HUES48 (cell line): ENCODE measurements around the gene CABCOCO1.
"Not testable (repeated sequence)": the region's sequence is repeated elsewhere in the genome, so short reads cannot be mapped to it uniquely, and the experiment has no call there.

ENCODE experiments used
- H3K27ac ChIP-seq: one replicate; pipeline ENCODE4 v1.7.0; 2013; ENCODE audit warnings: low read depth, low read length, inconsistent platforms
- H3K27me3 ChIP-seq: 2 replicates; pipeline ENCODE4 v1.6.1; 2013; ENCODE audit warnings: mild to moderate bottlenecking, low read length; ENCODE audit not compliant: control insufficient read depth, insufficient read depth
- H3K36me3 ChIP-seq: 2 replicates; pipeline ENCODE4 v1.6.1; 2013; ENCODE audit warnings: low read length; ENCODE audit not compliant: control insufficient read depth, insufficient read depth
- H3K4me1 ChIP-seq: 2 replicates; pipeline ENCODE4 v1.6.1; 2013; ENCODE audit warnings: mild to moderate bottlenecking, low read length; ENCODE audit not compliant: control insufficient read depth, insufficient read depth
- H3K4me3 ChIP-seq: 2 replicates; pipeline ENCODE4 v1.5.1; 2013; ENCODE audit warnings: mild to moderate bottlenecking, low read depth, low read length
- H3K9ac ChIP-seq: 2 replicates; pipeline ENCODE4 v1.6.1; 2013; ENCODE audit warnings: mild to moderate bottlenecking, low read depth, low read length, moderate library complexity
- H3K9me3 ChIP-seq: 2 replicates; pipeline ENCODE4 v1.6.1; 2013; ENCODE audit warnings: low read length; ENCODE audit not compliant: control insufficient read depth, insufficient read depth

CABCOCO1 gene

GRCh38 chr10:61684894-61685507 lies 22.3 kb downstream of the CABCOCO1 start:
- Histone ChIP-seq H3K4me3 (no peak overlapping the region), H3K36me3 (no peaks in the 10 kb centered on the region), H3K9me3 (no peaks in the 10 kb centered on the region), H3K4me1 (no peaks in the 10 kb centered on the region), H3K9ac (no peak overlapping the region), H3K27me3 (no peaks in the 10 kb centered on the region), H3K27ac (no peak overlapping the region)

- Histone ChIP-seq H3K36me3 (no peaks in the 10 kb centered on the region), H3K4me1 (no peaks in the 10 kb centered on the region), H3K27me3 (no peaks in the 10 kb centered on the region), H3K9ac (no peak overlapping the region), H3K27ac (no peak overlapping the region), H3K4me3 (no peak overlapping the region), H3K9me3 (no peaks in the 10 kb centered on the region)
Measured at GRCh38 chr10:61688551-61689308, 26.0 kb downstream of the CABCOCO1 start.

- H3K27ac ChIP-seq, H3K4me1 ChIP-seq: not testable (repeated sequence)
Measured at GRCh38 chr10:61691667-61692066, 28.9 kb downstream of the CABCOCO1 start.

GRCh38 chr10:61692447-61693010 lies 29.8 kb downstream of the CABCOCO1 start:
- Histone ChIP-seq H3K4me1 (no peaks in the 10 kb centered on the region), H3K27me3 (no peaks in the 10 kb centered on the region), H3K27ac (no peak overlapping the region), H3K9ac (no peak overlapping the region), H3K4me3 (no peak overlapping the region), H3K9me3 (no peaks in the 10 kb centered on the region), H3K36me3 (no peaks in the 10 kb centered on the region)

More at GRCh38 chr10:61691667-61692066, 28.9 kb downstream of the CABCOCO1 start:
- not testable (repeated sequence) for H3K27me3 ChIP-seq, H3K36me3 ChIP-seq, H3K9me3 ChIP-seq, H3K4me3 ChIP-seq, H3K9ac ChIP-seq

GRCh38 chr10:61698968-61699655 lies 36.4 kb downstream of the CABCOCO1 start:
- no peak overlapping the region for H3K9ac ChIP-seq
- H3K9me3 ChIP-seq: no peaks in the 10 kb centered on the region
- H3K27me3 ChIP-seq: no peaks in the 10 kb centered on the region
- H3K27ac ChIP-seq: no peak overlapping the region
- no peak overlapping the region for H3K4me3 ChIP-seq
- H3K36me3 ChIP-seq: no peaks in the 10 kb centered on the region
- H3K4me1 ChIP-seq: no peaks in the 10 kb centered on the region

GRCh38 chr10:61701055-61701705 lies 38.5 kb downstream of the CABCOCO1 start:
- Histone ChIP-seq H3K4me1 (no peaks in the 10 kb centered on the region), H3K36me3 (no peaks in the 10 kb centered on the region), H3K27me3 (no peaks in the 10 kb centered on the region), H3K9me3 (no peaks in the 10 kb centered on the region), H3K4me3 (no peak overlapping the region), H3K27ac (no peak overlapping the region), H3K9ac (no peak overlapping the region)

- no peak overlapping the region for H3K27ac ChIP-seq
- no peaks in the 10 kb centered on the region for H3K9me3 ChIP-seq
- no peaks in the 10 kb centered on the region for H3K36me3 ChIP-seq
- no peaks in the 10 kb centered on the region for H3K27me3 ChIP-seq
- no peaks in the 10 kb centered on the region for H3K4me1 ChIP-seq
- no peak overlapping the region for H3K9ac ChIP-seq
- no peak overlapping the region for H3K4me3 ChIP-seq
Measured at GRCh38 chr10:61701706-61702105, 39.0 kb downstream of the CABCOCO1 start.

GRCh38 chr10:61702584-61702983 lies 39.9 kb downstream of the CABCOCO1 start:
- Histone ChIP-seq H3K4me3 (no peak overlapping the region), H3K27ac (no peak overlapping the region), H3K9ac (no peak overlapping the region), H3K9me3 (no peaks in the 10 kb centered on the region), H3K4me1 (no peaks in the 10 kb centered on the region), H3K27me3 (no peaks in the 10 kb centered on the region), H3K36me3 (no peaks in the 10 kb centered on the region)

- Histone ChIP-seq H3K9me3 (no peaks in the 10 kb centered on the region), H3K27ac (no peak overlapping the region), H3K9ac (no peak overlapping the region), H3K36me3 (no peaks in the 10 kb centered on the region), H3K27me3 (no peaks in the 10 kb centered on the region), H3K4me1 (no peaks in the 10 kb centered on the region), H3K4me3 (no peak overlapping the region)
Measured at GRCh38 chr10:61705022-61705613, 42.4 kb downstream of the CABCOCO1 start.

GRCh38 chr10:61708846-61709245 lies 46.1 kb downstream of the CABCOCO1 start:
- Histone ChIP-seq H3K36me3 (no peaks in the 10 kb centered on the region), H3K27ac (no peak overlapping the region), H3K4me1 (no peaks in the 10 kb centered on the region), H3K4me3 (no peak overlapping the region), H3K9me3 (no peaks in the 10 kb centered on the region), H3K9ac (no peak overlapping the region), H3K27me3 (no peaks in the 10 kb centered on the region)
